ENCODE results near the gene GUCY1B1. TPM values are rescaled to one million over a fixed set of nuclear protein-coding genes. Genes with fewer than 3 reads are reported as not detected.

The GUCY1B1 gene
- total RNA-seq, 1 experiment from 2014 or later = 0.39 TPM

- no peaks in the 10 kb centered on the region for H4K20me1 ChIP-seq (ENCODE audit: insufficient read depth)
- H3K79me2 ChIP-seq (ENCODE audit: low read depth) = no peaks in the 10 kb centered on the region
- TF ChIP-seq CTCF (conservative IDR thresholded peaks at IDR 0.05) = no peak
- no peak for TF ChIP-seq EZH2 (IDR thresholded peaks at IDR 0.05; ENCODE audit: low read depth)
- intact Hi-C loops (cut with micrococcal nuclease; ENCODE audit: unreplicated experiment) = no loop called here
- H3K27me3 ChIP-seq (ENCODE audit: insufficient read depth, low read depth) = no peaks in the 10 kb centered on the region
- no peaks in the 10 kb centered on the region for H3F3A ChIP-seq (ENCODE audit: insufficient read depth, low read depth)
- no peak overlapping the region for H3K27ac ChIP-seq
- no peaks in the 10 kb centered on the region for H3K9me2 ChIP-seq (ENCODE audit: insufficient read depth)
- DNase-seq = no peak
- no peaks in the 10 kb centered on the region for H3K4me1 ChIP-seq (replicated peaks; ENCODE audit: insufficient read depth)
- CTCF ChIA-PET = no interaction called here
- no TSS peak for BruUV-seq (replicated peaks)
- H3K4me2 ChIP-seq = no peak overlapping the region
- H2AFZ ChIP-seq = no peak overlapping the region
- no peaks in the 10 kb centered on the region for H3K9me3 ChIP-seq (ENCODE audit: insufficient read depth, low read depth)
- POLR2A ChIA-PET (ENCODE audit: unreplicated experiment) = no interaction called here
- no peaks in the 10 kb centered on the region for H3K36me3 ChIP-seq (ENCODE audit: low read depth)
- no peak overlapping the region for H3K4me3 ChIP-seq
These were observed 22.5 kb downstream of the GUCY1B1 start for GRCh38 chr4:155781249-155781831.

DNA sequence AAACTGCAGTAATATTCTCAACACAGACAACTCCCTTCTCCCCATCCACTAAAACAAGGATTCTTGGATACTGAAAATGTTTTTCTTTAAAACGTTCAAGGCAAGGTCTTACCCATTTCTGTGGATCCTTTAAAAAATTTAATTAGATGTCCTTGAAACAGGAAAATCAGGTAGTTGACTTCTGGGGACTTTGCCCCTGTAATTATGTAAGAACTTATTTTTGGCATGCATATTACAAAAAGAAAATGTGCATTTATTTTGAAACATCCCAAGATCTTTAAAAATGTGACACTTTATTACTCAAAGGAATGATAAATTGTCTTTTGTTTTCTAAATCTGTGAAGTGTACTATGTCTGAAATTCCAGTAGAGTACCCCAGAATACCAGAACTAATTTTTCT is 25.8 kb downstream of the GUCY1B1 start:
- ChIA-PET CTCF (no interaction called here), POLR2A (ENCODE audit: unreplicated experiment) (no interaction called here)
- Histone ChIP-seq H3K4me3 (no peak overlapping the region), H3K9me3 (ENCODE audit: insufficient read depth, low read depth) (no peaks in the 10 kb centered on the region), H3K36me3 (ENCODE audit: low read depth) (no peaks in the 10 kb centered on the region), H3F3A (ENCODE audit: insufficient read depth, low read depth) (no peaks in the 10 kb centered on the region), H3K9me2 (ENCODE audit: insufficient read depth) (no peaks in the 10 kb centered on the region), H3K27me3 (ENCODE audit: insufficient read depth, low read depth) (no peaks in the 10 kb centered on the region), H3K79me2 (ENCODE audit: low read depth) (no peaks in the 10 kb centered on the region), H3K4me2 (no peak overlapping the region), H3K4me1 (replicated peaks; ENCODE audit: insufficient read depth) (no peaks in the 10 kb centered on the region), H4K20me1 (ENCODE audit: insufficient read depth) (no peaks in the 10 kb centered on the region), H2AFZ (no peak overlapping the region), H3K27ac (no peak overlapping the region)
- intact Hi-C loops (cut with micrococcal nuclease; ENCODE audit: unreplicated experiment) = loop anchor here (5.0 kb wide), 1 partner anchor 977 kb away; no protein-coding TSS in a partner anchor
- DNase-seq = no peak
- TF ChIP-seq CTCF (conservative IDR thresholded peaks at IDR 0.05) (no peak), EZH2 (IDR thresholded peaks at IDR 0.05; ENCODE audit: low read depth) (no peak)
- BruUV-seq (replicated peaks) = no TSS peak

DNA sequence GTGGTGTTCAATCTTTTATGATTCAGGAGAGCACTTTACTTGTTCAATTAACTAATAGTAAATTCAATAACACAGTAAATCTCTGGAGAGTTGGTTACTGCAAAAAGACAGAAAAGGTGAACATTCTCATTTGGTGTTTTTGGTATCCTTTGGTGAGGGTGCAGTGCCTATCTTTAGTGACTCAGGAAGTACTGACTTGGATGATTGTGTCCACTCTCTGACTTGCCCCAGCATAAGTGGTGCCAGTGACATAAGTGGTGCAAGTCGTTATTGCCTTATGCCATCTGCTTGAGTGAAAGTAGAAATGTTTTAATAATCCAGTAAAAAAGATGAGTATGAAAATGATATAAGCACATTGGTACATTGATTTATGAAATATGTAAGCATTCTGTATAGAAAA is 27.0 kb downstream of the GUCY1B1 start:
- Histone ChIP-seq H3K9me3 (ENCODE audit: insufficient read depth, low read depth) (no peaks in the 10 kb centered on the region), H3K27ac (no peak overlapping the region), H3K79me2 (ENCODE audit: low read depth) (no peaks in the 10 kb centered on the region), H3K9me2 (ENCODE audit: insufficient read depth) (no peaks in the 10 kb centered on the region), H4K20me1 (ENCODE audit: insufficient read depth) (no peaks in the 10 kb centered on the region), H2AFZ (no peak overlapping the region), H3F3A (ENCODE audit: insufficient read depth, low read depth) (no peaks in the 10 kb centered on the region), H3K4me2 (no peak overlapping the region), H3K4me1 (replicated peaks; ENCODE audit: insufficient read depth) (no peaks in the 10 kb centered on the region), H3K27me3 (ENCODE audit: insufficient read depth, low read depth) (no peaks in the 10 kb centered on the region), H3K36me3 (ENCODE audit: low read depth) (no peaks in the 10 kb centered on the region), H3K4me3 (no peak overlapping the region)
- intact Hi-C loops (cut with micrococcal nuclease; ENCODE audit: unreplicated experiment) = loop anchor here (5.0 kb wide), 1 partner anchor 979 kb away; no protein-coding TSS in a partner anchor
- DNase-seq = no peak
- ChIA-PET POLR2A (ENCODE audit: unreplicated experiment) (no interaction called here), CTCF (no interaction called here)
- no TSS peak for BruUV-seq (replicated peaks)
- TF ChIP-seq CTCF (conservative IDR thresholded peaks at IDR 0.05) (no peak), EZH2 (IDR thresholded peaks at IDR 0.05; ENCODE audit: low read depth) (no peak)

Measured in PC-9 (cell line).